Neural progenitor cell (in vitro differentiated cells): ENCODE results near the gene DCST2.

ENCODE experiments used
- EZH2 ChIP-seq: fragments of 200-600 bp; sonication (generic); IDR thresholded peaks from 2 replicates; pipeline ENCODE4 v1.6.1; 2017; ENCODE audit warnings: antibody characterized with exemption, mild to moderate bottlenecking, moderate library complexity
- TF ChIP-seq, protein P1 (sequence below): fragments of 200-600 bp; sonication (generic); IDR thresholded peaks from 2 replicates; pipeline ENCODE4 v1.5.1; 2017; ENCODE audit warnings: antibody characterized with exemption, mild to moderate bottlenecking

DNA sequence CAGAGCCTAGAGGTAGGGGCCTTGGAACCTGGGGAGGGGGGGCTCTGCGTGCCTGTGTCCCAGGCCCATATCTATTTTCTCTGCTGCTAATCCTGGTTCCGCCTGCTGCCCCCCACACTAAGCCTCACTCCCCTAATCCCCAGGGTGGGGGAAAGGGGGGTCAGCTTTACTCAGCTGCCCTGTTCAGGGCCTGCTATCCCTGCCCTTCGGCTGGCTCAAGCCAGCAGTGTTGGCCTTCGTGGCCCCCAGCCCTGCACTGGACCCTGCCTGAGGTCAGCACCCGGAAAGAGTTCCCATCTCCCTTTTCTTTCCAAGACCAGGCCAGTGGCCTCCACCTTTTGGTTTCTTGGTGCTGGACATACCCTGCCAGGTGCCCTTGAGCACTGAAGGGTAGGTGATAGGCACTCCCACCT, 22.6 kb downstream of the DCST2 start:
- TF ChIP-seq, protein P1, sequence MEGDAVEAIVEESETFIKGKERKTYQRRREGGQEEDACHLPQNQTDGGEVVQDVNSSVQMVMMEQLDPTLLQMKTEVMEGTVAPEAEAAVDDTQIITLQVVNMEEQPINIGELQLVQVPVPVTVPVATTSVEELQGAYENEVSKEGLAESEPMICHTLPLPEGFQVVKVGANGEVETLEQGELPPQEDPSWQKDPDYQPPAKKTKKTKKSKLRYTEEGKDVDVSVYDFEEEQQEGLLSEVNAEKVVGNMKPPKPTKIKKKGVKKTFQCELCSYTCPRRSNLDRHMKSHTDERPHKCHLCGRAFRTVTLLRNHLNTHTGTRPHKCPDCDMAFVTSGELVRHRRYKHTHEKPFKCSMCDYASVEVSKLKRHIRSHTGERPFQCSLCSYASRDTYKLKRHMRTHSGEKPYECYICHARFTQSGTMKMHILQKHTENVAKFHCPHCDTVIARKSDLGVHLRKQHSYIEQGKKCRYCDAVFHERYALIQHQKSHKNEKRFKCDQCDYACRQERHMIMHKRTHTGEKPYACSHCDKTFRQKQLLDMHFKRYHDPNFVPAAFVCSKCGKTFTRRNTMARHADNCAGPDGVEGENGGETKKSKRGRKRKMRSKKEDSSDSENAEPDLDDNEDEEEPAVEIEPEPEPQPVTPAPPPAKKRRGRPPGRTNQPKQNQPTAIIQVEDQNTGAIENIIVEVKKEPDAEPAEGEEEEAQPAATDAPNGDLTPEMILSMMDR, result no peak
- TF ChIP-seq EZH2, result no peak
